HG02970 (cell line): ENCODE results near the gene APRT.
"Not testable (repeated sequence)": the region's sequence is repeated elsewhere in the genome, so short reads cannot be mapped to it uniquely, and the experiment has no call there.

Source experiments
- ATAC-seq: cut with Tn5 transposase; IDR thresholded peaks from one replicate; pipeline ENCODE4 v1.9.1; 2021; ENCODE audit warnings: mild to moderate bottlenecking, moderate library complexity, moderate number of reproducible peaks; ENCODE audit not compliant: unreplicated experiment, low FRiP score

The APRT gene

GRCh38 chr16:88775825-88776224, 35.9 kb downstream of the APRT start:
- ATAC-seq = no peak

GRCh38 chr16:88774544-88775393, 37.0 kb downstream of the APRT start:
- no peak for ATAC-seq

GRCh38 chr16:88773812-88774291, 37.9 kb downstream of the APRT start:
- no peak for ATAC-seq

GRCh38 chr16:88772871-88773811, 38.6 kb downstream of the APRT start:
- no peak for ATAC-seq

GRCh38 chr16:88771781-88772180, 39.9 kb downstream of the APRT start:
- ATAC-seq = not testable (repeated sequence)

GRCh38 chr16:88771294-88771772, 40.4 kb downstream of the APRT start:
- ATAC-seq = no peak

- no peak for ATAC-seq
These were observed 41.1 kb downstream of the APRT start for GRCh38 chr16:88770461-88771293.

GRCh38 chr16:88769617-88770460, 41.9 kb downstream of the APRT start:
- ATAC-seq = no peak

- ATAC-seq = no peak
These were observed 43.5 kb downstream of the APRT start for GRCh38 chr16:88768071-88768783.

GRCh38 chr16:88767546-88768070, 44.1 kb downstream of the APRT start:
- no peak for ATAC-seq

GRCh38 chr16:88766975-88767374, 44.8 kb downstream of the APRT start:
- no peak for ATAC-seq

GRCh38 chr16:88764913-88765349, 46.8 kb downstream of the APRT start:
- ATAC-seq = no peak

GRCh38 chr16:88764080-88764479, 47.6 kb downstream of the APRT start:
- ATAC-seq = no peak

GRCh38 chr16:88763502-88764053, 48.1 kb downstream of the APRT start:
- no peak for ATAC-seq

- no peak for ATAC-seq
These were observed 48.8 kb downstream of the APRT start for GRCh38 chr16:88762941-88763340.

- no peak for ATAC-seq
These were observed 49.4 kb downstream of the APRT start for GRCh38 chr16:88762258-88762870.

- no peak for ATAC-seq
These were observed 49.9 kb downstream of the APRT start for GRCh38 chr16:88761830-88762229.

GRCh38 chr16:88761143-88761534, 50.6 kb downstream of the APRT start:
- no peak for ATAC-seq
